Measurements from ENCODE around the gene TPO. TPM values are rescaled to one million over a fixed set of nuclear protein-coding genes. Genes with fewer than 3 reads are reported as not detected.
"Not testable (repeated sequence)": the region's sequence is repeated elsewhere in the genome, so short reads cannot be mapped to it uniquely, and the experiment has no call there.

Gene TPO
- not detected for total RNA-seq

DNA sequence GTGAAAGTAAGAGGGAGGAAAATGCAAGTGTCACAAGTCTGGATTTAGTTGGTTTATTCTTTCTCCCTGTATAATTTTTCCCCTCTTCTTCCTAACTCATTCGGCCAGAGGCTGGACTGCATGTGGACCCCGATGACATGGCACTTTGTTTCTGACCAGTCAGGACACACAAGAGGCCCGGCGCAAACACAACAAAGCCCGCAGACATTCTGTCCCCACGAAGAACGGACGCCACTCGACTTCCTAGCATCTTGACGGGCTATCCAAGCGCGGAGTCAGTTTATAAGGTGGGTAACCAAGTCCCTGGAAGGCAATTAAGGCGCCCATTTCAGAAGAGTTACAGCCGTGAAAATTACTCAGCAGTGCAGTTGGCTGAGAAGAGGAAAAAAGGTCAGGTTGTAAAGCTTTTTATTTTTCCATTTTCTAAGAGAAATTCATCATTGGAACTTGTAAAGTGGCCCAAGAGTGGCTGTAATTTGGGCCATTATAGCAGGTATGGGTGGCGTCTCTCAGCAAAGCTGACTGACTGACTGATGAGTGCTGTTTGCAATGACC is at the start of gene TPO:
TSS of gene TPO (plus strand) at position 308 of the 555 bp plus-strand sequence. CDS start 946 bp downstream, outside the sequence.
- intact Hi-C loops (cut with micrococcal nuclease): no loop called here
- Mint-ChIP-seq H3K27me3 (no peaks in the 10 kb centered on the region), H3K9me3 (no peaks in the 10 kb centered on the region), H3K36me3 (no peaks in the 10 kb centered on the region), H3K4me3 (no peak within 1 kb of the TSS), H3K27ac (no peak within 1 kb of the TSS), H3K4me1 (ENCODE audit: low read depth) (no peaks in the 10 kb centered on the region)
- no peak for DNase-seq
- POLR2A ChIA-PET: no interaction called here
- CTCF ChIA-PET: no interaction called here

DNA sequence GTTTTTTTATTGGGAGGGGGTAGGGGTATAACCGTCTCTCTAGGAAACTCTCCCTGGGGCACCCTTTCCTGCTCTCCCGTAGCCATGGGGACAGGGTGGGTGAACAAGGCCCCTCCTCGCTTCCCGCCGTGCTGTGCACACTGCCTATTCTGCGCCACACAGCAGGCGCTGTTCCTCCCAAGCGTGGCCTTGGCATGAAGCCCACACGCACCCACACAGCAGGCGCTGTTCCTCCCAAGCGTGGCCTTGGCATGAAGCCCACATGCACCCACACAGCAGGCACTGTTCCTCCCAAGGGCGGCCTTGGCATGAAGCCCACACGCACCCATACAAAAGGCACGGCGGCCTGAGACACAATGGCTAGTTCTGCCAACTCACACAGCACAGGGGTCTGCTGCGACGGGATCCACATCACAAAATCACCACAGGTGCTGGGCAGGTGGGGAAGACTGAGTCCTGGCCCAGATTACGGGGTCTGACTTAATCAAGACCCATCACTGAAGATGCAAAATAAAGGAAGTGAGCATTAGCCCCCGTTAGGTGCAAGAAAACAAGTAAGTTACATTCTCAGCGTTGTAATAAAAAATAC is 46.6 kb upstream of the TPO start:
- no peaks in the 10 kb centered on the region for H3K36me3 Mint-ChIP-seq
- intact Hi-C loops (cut with micrococcal nuclease): no loop called here
- no peaks in the 10 kb centered on the region for H3K27me3 Mint-ChIP-seq
- H3K4me1 Mint-ChIP-seq (ENCODE audit: low read depth): peaks cover 2% of the 10 kb centered on the region
- no peak for DNase-seq
- no peak overlapping the region for H3K4me3 Mint-ChIP-seq
- H3K9me3 Mint-ChIP-seq: peaks cover 4% of the 10 kb centered on the region
- ChIA-PET POLR2A (no interaction called here), CTCF (no interaction called here)
- no peak overlapping the region for H3K27ac Mint-ChIP-seq

DNA sequence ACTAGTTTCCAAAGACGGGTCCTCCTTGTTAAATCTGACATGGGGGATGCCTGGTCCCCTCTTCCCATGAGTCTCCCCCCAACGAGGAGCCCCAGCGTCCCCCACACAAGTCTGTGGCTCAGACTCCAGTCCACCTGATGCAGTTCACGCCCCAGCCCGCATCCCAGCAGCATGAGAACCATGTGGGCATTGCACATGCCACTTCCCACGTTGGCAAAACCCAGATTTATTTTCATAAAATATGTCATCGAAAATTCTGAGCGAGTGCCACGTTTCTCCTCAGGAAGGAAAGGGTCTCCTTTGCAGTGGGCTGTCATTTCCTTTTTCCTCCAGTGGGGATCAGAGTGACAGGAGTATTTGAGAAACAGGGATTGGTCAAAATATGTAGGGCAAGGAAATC is 45.7 kb upstream of the TPO start:
- DNase-seq: no peak
- H3K9me3 Mint-ChIP-seq: peaks cover 4% of the 10 kb centered on the region
- ChIA-PET CTCF (no interaction called here), POLR2A (no interaction called here)
- intact Hi-C loops (cut with micrococcal nuclease): no loop called here
- H3K4me3 Mint-ChIP-seq: no peak overlapping the region
- no peak overlapping the region for H3K27ac Mint-ChIP-seq
- no peaks in the 10 kb centered on the region for H3K36me3 Mint-ChIP-seq
- H3K4me1 Mint-ChIP-seq (ENCODE audit: low read depth): peaks cover 2% of the 10 kb centered on the region
- H3K27me3 Mint-ChIP-seq: no peaks in the 10 kb centered on the region

DNA sequence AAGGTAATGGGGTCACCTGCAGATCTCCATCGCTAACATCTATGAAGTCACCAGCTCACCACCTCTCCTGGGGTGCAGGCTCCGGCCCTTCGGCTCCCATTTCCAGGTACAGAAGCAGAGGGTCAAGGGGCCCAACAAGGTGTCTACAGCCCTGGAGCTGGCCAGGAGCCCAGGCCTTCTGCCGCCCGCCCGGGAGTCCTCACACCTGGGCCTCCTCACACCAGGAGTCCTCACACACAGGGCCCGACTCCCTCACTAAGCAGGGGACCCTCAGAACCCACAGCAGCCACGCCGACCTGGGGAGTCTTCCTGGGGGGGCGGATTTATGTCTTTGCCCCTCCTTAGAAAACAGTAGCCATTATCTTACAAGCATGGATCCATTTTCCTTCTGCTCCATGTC is 43.4 kb upstream of the TPO start:
- Mint-ChIP-seq H3K4me3 (no peak overlapping the region), H3K27ac (no peak overlapping the region), H3K4me1 (ENCODE audit: low read depth) (peaks cover 2% of the 10 kb centered on the region), H3K9me3 (no peaks in the 10 kb centered on the region), H3K36me3 (no peaks in the 10 kb centered on the region), H3K27me3 (no peaks in the 10 kb centered on the region)
- intact Hi-C loops (cut with micrococcal nuclease): no loop called here
- DNase-seq: no peak
- ChIA-PET CTCF (no interaction called here), POLR2A (no interaction called here)

DNA sequence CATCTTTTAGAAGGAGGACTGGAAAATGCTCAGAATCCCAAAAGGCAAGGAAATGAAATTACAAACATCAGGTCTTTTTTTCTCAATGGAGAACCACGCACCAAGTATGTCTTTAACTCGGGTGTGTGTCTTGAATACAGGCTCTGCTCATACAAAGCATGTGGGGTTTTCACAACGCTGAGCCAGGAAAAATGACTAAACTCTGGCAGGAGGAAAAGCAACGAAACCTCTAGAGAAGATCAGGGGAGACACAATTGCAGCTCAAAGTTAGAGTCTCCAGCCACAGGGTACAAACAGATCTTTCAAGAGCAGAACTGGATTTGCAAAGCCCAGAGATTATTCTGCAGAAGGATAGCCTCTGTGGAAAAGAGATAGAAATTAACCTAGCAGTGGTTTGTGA is 42.8 kb upstream of the TPO start:
- Mint-ChIP-seq H3K27ac (no peak overlapping the region), H3K4me3 (no peak overlapping the region), H3K27me3 (no peaks in the 10 kb centered on the region), H3K36me3 (no peaks in the 10 kb centered on the region), H3K9me3 (no peaks in the 10 kb centered on the region), H3K4me1 (ENCODE audit: low read depth) (peaks cover 2% of the 10 kb centered on the region)
- intact Hi-C loops (cut with micrococcal nuclease): no loop called here
- ChIA-PET CTCF (no interaction called here), POLR2A (no interaction called here)
- no peak for DNase-seq

DNA sequence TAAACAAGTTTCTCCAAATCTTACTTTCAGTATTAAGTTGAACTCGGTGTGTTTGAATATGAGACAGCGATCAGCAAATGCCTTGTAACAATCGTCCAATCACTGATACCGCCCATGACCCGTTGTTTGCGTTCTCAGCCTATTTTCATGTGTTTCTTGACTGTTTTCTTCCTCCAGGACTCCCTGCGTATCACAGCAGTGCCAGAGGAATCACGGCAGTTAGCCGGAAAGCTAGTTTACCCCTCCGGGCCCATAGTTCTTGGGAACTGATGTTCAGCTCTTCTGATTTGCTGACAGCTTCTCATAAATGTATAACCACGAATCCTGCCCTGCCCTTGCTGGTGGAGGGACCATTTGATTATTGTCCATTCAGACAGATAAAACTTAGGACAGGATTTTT is 42.2 kb upstream of the TPO start:
- intact Hi-C loops (cut with micrococcal nuclease): no loop called here
- no peaks in the 10 kb centered on the region for H3K27me3 Mint-ChIP-seq
- POLR2A ChIA-PET: no interaction called here
- H3K36me3 Mint-ChIP-seq: no peaks in the 10 kb centered on the region
- H3K4me1 Mint-ChIP-seq (ENCODE audit: low read depth): peaks cover 2% of the 10 kb centered on the region
- no peak overlapping the region for H3K27ac Mint-ChIP-seq
- H3K4me3 Mint-ChIP-seq: no peak overlapping the region
- DNase-seq: no peak
- H3K9me3 Mint-ChIP-seq: no peaks in the 10 kb centered on the region
- CTCF ChIA-PET: no interaction called here

DNA sequence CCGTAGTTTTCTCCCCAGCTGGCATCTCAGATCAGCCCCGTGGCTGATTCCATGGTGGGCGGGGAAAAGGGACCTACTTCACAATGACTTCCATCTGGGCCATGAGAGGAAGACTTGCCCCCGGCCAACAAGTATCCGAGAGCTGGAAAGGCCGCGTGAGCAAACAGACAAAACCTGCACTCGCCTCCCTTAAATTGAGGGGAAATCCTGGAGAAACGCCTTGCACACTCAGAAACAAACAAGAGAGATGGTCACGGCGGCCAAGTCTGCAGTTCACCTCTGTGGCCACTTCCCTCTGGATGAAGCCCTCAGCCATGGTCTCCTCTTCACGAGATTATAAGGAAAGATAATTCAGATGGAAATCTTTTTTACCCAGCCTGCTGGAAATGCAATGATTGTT is 39.4 kb upstream of the TPO start:
- CTCF ChIA-PET: no interaction called here
- no peaks in the 10 kb centered on the region for H3K9me3 Mint-ChIP-seq
- no peak overlapping the region for H3K4me3 Mint-ChIP-seq
- POLR2A ChIA-PET: no interaction called here
- no peak for DNase-seq
- H3K27ac Mint-ChIP-seq: no peak overlapping the region
- H3K27me3 Mint-ChIP-seq: no peaks in the 10 kb centered on the region
- H3K36me3 Mint-ChIP-seq: no peaks in the 10 kb centered on the region
- intact Hi-C loops (cut with micrococcal nuclease): no loop called here
- no peaks in the 10 kb centered on the region for H3K4me1 Mint-ChIP-seq (ENCODE audit: low read depth)

DNA sequence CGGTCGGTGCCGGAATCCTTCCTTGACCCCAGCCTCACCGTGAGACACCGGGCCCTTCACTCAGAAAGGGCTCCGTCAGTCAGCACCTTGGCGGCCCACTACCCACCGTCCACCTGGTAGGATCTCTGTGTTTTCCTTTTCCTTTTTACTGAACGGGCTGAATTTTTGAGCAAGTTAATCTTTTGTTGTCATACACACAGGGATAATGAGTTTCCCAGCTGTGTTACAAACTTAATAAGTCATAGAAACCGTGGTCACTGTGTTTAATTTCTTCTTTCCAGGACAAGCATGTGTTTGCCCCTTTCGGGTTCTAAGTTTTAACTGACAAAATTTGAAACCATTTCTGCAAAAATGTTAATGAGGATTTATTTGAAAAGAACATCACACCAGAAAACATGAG is 39.0 kb upstream of the TPO start:
- ChIA-PET POLR2A (no interaction called here), CTCF (no interaction called here)
- no peak for DNase-seq
- intact Hi-C loops (cut with micrococcal nuclease): no loop called here
- H3K4me1 Mint-ChIP-seq (ENCODE audit: low read depth): no peaks in the 10 kb centered on the region
- no peaks in the 10 kb centered on the region for H3K9me3 Mint-ChIP-seq
- no peaks in the 10 kb centered on the region for H3K27me3 Mint-ChIP-seq
- H3K4me3 Mint-ChIP-seq: no peak overlapping the region
- no peak overlapping the region for H3K27ac Mint-ChIP-seq
- no peaks in the 10 kb centered on the region for H3K36me3 Mint-ChIP-seq

DNA sequence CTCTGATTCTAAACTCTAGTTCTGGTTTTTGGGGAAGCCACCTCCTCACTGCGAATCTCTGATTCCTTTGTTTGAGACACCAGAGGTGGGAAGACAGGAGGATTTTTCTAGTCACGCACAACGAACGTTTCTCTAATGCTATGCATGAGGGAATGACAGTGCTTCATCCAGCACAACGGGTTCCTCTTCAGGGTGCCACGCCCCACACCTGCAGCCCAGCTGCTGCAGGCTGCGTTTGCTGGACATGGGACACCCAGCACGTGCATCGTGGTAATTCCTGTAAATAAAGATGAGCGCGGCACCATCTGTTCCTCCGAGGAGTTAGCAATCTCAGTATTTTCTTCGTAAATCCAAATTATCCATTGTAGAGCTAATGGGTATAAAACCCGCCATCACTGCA is 37.5 kb upstream of the TPO start:
- POLR2A ChIA-PET: no interaction called here
- no peak for DNase-seq
- Mint-ChIP-seq H3K36me3 (no peaks in the 10 kb centered on the region), H3K4me3 (no peak overlapping the region), H3K27ac (no peak overlapping the region), H3K4me1 (ENCODE audit: low read depth) (no peaks in the 10 kb centered on the region), H3K9me3 (no peaks in the 10 kb centered on the region), H3K27me3 (no peaks in the 10 kb centered on the region)
- intact Hi-C loops (cut with micrococcal nuclease): no loop called here
- CTCF ChIA-PET: no interaction called here

DNA sequence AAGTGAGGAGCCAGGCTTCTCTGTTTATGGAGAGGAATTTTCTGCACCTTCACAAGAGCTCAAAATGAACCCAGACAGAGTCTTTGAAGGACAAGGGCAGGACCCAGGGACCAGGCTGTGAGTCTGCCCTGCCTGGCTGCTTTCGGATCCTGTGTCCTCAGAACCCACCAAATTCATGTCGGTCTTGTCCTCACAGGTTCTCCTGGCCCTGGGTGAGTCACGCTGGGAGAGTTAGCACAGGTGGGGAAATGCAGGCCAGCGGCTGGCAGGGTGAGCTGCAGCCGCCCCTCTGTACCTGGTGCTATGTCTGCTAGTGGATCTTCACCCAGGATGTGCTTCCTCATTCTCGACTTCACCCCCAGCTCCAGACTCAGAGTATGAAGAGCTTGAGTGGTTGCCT is 35.8 kb upstream of the TPO start:
- H3K27me3 Mint-ChIP-seq: no peaks in the 10 kb centered on the region
- ChIA-PET POLR2A (no interaction called here), CTCF (no interaction called here)
- no peak for DNase-seq
- intact Hi-C loops (cut with micrococcal nuclease): no loop called here
- H3K9me3 Mint-ChIP-seq: no peaks in the 10 kb centered on the region
- H3K36me3 Mint-ChIP-seq: no peaks in the 10 kb centered on the region
- no peak overlapping the region for H3K4me3 Mint-ChIP-seq
- H3K4me1 Mint-ChIP-seq (ENCODE audit: low read depth): no peaks in the 10 kb centered on the region
- H3K27ac Mint-ChIP-seq: no peak overlapping the region

DNA sequence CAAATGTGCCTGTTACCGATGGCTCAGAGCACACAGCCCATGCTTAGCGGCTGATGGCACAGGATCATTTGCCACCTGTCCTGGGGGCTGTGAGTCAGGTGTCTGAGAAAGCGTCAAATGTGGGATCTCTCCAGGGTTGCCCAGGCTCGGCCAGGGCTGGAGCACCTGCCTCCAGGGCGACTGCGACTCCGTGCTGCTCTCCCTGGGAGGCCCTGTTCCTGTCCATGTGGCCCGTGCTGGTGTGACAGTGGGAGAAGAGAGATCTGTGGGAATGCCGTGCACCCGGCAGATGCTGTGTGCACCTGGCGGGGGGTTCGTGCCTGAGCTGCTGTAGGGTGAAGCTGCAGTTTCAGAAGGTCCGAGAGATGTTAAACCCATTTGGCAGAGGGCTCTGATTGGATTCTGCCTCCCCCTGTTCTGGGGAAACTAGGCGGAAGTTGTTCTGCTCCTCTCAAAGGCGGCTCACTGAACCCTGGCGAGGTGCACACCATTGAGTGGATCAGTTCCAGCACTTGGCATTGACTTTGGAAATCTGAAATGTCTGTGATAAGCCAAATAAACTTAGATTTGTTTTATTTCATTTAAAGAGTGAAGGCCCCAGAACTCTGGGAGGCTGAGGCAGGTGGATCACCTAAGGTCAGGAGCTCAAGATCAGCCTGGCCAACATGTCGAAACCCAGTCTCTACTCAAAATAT is 34.7 kb upstream of the TPO start:
- intact Hi-C loops (cut with micrococcal nuclease): no loop called here
- Mint-ChIP-seq H3K27ac (no peak overlapping the region), H3K4me3 (no peak overlapping the region), H3K4me1 (ENCODE audit: low read depth) (no peaks in the 10 kb centered on the region), H3K36me3 (no peaks in the 10 kb centered on the region), H3K9me3 (no peaks in the 10 kb centered on the region), H3K27me3 (no peaks in the 10 kb centered on the region)
- ChIA-PET CTCF (no interaction called here), POLR2A (no interaction called here)
- no peak for DNase-seq

DNA sequence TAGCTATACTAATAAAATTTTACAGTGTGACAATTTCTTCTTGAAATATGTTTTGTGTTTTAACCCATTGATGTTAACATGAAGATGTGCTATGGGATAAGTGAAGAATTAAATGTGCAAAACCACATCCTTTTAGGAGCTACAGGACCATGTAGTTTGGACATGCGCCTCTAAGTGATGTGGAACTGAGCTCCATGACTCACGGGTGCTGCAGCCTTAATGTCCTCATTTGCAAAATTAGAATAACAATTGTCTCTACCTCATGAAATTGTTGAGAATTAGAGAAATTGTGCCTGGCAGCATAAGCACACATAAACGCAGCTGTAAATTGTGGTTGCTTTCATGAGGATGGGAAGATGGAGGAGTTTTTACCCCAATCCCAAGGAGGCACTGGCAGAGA is 31.6 kb upstream of the TPO start:
- Mint-ChIP-seq H3K9me3 (no peaks in the 10 kb centered on the region), H3K4me1 (ENCODE audit: low read depth) (no peaks in the 10 kb centered on the region), H3K27ac (no peak overlapping the region), H3K27me3 (no peaks in the 10 kb centered on the region), H3K4me3 (no peak overlapping the region), H3K36me3 (no peaks in the 10 kb centered on the region)
- intact Hi-C loops (cut with micrococcal nuclease): no loop called here
- no peak for DNase-seq
- POLR2A ChIA-PET: no interaction called here
- CTCF ChIA-PET: no interaction called here

DNA sequence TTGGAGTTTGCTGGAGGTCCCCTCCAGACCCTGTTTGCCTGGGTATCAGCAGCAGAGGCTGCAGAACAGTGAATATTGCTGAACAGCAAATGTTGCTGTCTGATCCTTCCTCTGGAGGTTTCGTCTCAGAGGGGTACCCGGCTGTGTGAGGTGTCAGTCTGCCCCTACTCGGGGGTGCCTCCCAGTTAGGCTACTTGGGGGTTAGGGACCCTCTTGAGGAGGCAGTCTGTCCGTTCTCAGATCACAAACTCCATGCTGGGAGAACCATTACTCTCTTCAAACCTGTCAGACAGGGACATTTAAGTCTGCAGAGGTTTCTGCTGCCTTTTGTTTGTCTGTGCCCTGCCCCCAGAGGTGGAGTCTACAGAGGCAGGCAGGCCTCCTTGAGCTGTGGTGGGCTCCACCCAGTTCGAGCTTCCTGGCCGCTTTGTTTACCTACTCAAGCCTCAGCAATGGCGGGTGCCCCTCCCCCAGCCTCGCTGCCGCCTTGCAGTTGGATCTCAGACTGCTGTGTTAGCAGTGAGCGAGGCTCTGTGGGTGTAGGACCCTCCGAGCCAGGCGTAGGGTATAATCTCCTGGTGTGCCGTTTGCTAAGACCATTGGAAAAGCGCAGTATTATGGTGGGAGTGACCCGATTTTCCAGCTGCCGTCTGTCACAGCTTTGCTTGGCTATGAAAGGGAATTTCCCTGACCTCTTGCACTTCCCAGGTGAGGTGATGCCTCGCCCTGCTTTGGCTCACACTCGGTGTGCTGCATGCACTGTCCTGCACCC is 25.1 kb upstream of the TPO start:
- H3K9me3 Mint-ChIP-seq, POLR2A ChIA-PET, CTCF ChIA-PET: not testable (repeated sequence)

More for the DNA sequence above, 25.1 kb upstream of the TPO start:
- H3K36me3 Mint-ChIP-seq; H3K27me3 Mint-ChIP-seq; H3K27ac Mint-ChIP-seq; H3K4me1 Mint-ChIP-seq (ENCODE audit: low read depth); intact Hi-C loops (cut with micrococcal nuclease); H3K4me3 Mint-ChIP-seq; DNase-seq: not testable (repeated sequence)
